ENCODE measurements around the gene PCBP2.
"Not testable (repeated sequence)": the region's sequence is repeated elsewhere in the genome, so short reads cannot be mapped to it uniquely, and the experiment has no call there.

The PCBP2 gene

DNA sequence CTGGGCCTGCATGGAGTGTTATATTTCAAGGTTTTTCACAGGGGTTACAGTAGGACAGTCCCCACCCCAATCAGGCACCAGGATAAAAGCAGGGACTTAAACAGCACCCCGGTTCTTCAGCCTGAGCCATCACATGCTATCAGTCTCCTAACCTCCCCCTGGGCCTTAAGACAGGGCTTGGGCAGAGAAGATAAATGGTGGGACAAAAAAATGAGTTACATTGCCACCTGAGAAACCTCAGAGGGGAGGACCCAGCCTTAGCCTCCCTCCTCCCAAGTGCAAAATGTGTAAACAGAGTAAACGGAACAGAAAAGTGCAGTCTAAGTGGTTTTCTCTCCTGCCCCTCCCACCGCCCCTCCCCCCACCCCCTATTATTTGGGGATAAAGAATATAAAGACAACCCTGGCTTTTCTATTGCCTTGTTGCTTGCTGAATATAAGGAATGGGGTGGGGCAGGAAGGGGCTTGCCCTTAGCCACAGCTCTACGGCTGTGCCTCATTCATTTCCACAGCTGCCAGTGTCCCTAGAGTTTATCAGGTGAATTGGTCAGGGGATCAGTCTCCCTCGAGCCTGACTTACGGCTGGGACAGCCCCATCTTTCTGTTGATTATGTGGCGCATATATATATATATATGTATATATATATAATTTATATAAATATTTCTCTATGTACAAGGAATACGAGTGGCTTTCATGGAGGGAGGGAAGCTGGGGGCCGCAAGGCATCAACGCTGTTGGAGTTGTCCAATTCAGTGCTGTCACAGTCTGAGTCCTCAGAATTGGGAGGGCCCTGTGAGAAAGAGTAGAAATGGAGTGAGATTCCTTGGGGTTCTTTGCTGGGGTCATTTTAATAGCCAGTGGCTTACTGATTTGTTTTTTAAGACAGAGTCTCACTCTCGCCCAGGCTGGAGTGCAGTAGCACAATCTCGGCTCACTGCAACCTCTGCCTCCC, 28.9 kb downstream of the PCBP2 start:
- DNase-seq (ENCODE audit: low spot score): no peak
- peak overlapping the region; percentile 70 for H3K27ac ChIP-seq
- CTCF ChIA-PET: interaction anchor here (1.8 kb wide), 1 partner anchor 28 kb away, joined by 6 read pairs; no protein-coding TSS in a partner anchor
- TF ChIP-seq CTCF (conservative IDR thresholded peaks at IDR 0.05; ENCODE audit: low read depth): no peak
- POLR2A ChIA-PET (ENCODE audit: low non-redundant PET): interaction anchor here (0.8 kb wide), 1 partner anchor 8 kb away, joined by 3 read pairs; no protein-coding TSS in a partner anchor

DNA sequence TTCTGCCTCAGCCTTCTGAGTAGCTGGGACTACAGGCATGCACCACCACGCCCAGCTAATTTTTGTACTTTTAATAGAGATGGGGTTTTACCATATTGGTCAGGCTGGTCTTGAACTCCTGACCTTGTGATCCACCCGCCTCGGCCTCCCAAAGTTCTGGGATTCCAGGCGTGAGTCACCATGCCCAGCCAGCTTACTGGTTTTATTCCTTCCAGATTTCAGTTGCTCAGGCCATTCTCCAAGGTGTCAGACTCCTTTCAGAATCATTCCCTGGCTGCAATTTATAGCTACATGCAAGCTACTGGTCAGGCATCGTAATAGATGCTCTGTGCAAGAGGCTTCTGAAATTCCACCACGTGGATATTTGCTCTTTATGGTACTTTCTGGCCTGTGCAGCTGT, 29.6 kb downstream of the PCBP2 start:
- CTCF ChIA-PET: interaction anchor here (0.5 to 1.8 kb wide), 3 partner anchors 12 to 60 kb away, joined by 3 to 6 read pairs (median 4); no protein-coding TSS in a partner anchor
- not testable (repeated sequence) for DNase-seq (ENCODE audit: low spot score)
- peak overlapping the region; percentile 70 for H3K27ac ChIP-seq
- POLR2A ChIA-PET (ENCODE audit: low non-redundant PET): interaction anchor here (1.1 kb wide), 1 partner anchor 20 kb away, joined by 3 read pairs; the partner anchor contains the start of gene TARBP2

GRCh38 chr12:53481939-53482586, 30.2 kb downstream of the PCBP2 start:
- no peak for DNase-seq (ENCODE audit: low spot score)
- no peak for TF ChIP-seq CTCF (conservative IDR thresholded peaks at IDR 0.05; ENCODE audit: low read depth)
- ChIA-PET CTCF (interaction anchor here (0.5 to 1.8 kb wide), 4 partner anchors 12 to 1098 kb away, joined by 3 to 6 read pairs (median 4); no protein-coding TSS in a partner anchor), POLR2A (ENCODE audit: low non-redundant PET) (interaction anchor here (1.1 kb wide), 1 partner anchor 19 kb away, joined by 3 read pairs; the partner anchor contains the start of gene TARBP2)
- H3K27ac ChIP-seq: peak overlapping the region; percentile 70

DNA sequence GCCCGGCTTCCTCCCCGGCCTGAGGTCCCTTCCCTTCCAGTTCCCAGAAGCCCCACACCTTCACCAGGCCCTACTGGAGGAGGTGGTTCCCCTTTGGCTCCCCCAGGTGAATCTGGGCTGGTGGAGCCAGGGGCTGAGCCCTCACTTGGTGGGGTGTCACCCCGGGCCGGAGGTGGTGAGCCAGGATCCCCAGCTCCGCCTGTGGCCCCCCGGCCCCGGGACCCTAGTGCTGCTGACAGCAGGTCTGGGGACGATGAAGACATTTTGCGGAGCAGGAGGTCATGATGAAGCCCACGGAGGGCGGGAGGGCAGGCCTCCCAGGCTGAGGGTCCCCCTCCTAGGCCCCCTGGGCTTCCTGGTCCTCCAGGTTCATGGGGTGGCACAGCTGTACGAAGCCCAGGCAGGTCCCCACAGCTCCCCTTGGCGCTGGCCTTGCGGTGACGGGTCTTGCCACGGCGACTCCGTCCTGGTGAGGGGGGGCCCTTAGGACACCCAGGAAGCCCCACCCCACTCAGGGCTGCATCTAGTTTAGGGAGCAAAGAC, 30.8 kb downstream of the PCBP2 start:
- no peak for DNase-seq (ENCODE audit: low spot score)
- peak overlapping the region; percentile 70 for H3K27ac ChIP-seq
- TF ChIP-seq CTCF (conservative IDR thresholded peaks at IDR 0.05; ENCODE audit: low read depth): no peak
- ChIA-PET POLR2A (ENCODE audit: low non-redundant PET) (interaction anchor here (1.1 kb wide), 1 partner anchor 19 kb away, joined by 3 read pairs; the partner anchor contains the start of gene TARBP2), CTCF (interaction anchor here (0.6 to 1.8 kb wide), 4 partner anchors 26 to 1097 kb away, joined by 3 to 6 read pairs (median 4); no protein-coding TSS in a partner anchor)

DNA sequence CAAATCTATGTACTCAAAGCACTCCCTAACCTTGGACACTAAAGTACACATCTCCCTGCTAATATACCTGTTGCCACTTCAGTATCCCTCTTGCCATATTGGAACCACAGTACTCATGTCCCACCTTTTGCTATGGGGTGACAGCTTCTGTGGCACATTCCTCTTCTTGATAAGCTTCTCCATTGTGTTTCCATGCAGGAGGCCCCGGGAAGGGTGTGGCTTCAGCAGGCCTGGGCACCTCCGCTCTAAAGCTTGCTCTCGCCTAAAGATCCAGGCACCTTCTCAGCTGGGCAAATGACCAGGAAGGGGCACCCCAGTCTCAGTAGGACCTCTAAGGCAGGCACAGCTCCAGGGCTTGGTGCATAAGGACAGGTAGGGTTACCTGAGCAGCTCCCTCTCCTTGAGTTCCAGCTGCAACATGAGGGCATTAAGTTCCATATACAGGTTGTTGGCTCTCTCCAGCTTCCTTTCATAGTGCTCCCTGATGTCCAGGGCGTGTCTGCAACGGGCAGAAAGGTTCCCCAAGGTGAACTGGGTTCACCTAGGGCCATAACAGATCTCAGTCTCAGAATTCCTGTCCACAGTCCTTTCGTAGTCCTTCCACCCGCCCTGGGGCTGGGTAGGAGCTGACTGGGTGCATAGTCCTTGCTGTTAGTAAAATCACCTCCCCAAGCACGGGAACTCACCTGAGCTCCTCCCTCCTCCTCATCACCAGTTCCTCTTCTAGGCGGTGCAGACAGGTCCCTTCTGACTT, 31.5 kb downstream of the PCBP2 start:
- POLR2A ChIA-PET (ENCODE audit: low non-redundant PET): interaction anchor here (0.6 to 0.8 kb wide), 2 partner anchors 10 to 17 kb away, joined by 3 read pairs; no protein-coding TSS in a partner anchor
- no peak for TF ChIP-seq CTCF (conservative IDR thresholded peaks at IDR 0.05; ENCODE audit: low read depth)
- no peak for DNase-seq (ENCODE audit: low spot score)
- peak overlapping the region; percentile 70 for H3K27ac ChIP-seq
- CTCF ChIA-PET: interaction anchor here (0.7 to 1.0 kb wide), 2 partner anchors 25 to 165 kb away, joined by 3 to 4 read pairs; no protein-coding TSS in a partner anchor

- DNase-seq (ENCODE audit: low spot score): no peak
- POLR2A ChIA-PET (ENCODE audit: low non-redundant PET): interaction anchor here (0.6 to 0.8 kb wide), 2 partner anchors 9 to 16 kb away, joined by 3 read pairs; no protein-coding TSS in a partner anchor
- H3K27ac ChIP-seq: peak overlapping the region; percentile 70
- CTCF ChIA-PET: no interaction called here
- no peak for TF ChIP-seq CTCF (conservative IDR thresholded peaks at IDR 0.05; ENCODE audit: low read depth)
These were observed 32.1 kb downstream of the PCBP2 start for GRCh38 chr12:53483979-53484377.
